ENCODE data around the gene METAP1.
A peak's percentile ranks its signal among the peaks of the same experiment; 100 is the strongest.
"Not testable (repeated sequence)": the region's sequence is repeated elsewhere in the genome, so short reads cannot be mapped to it uniquely, and the experiment has no call there.

The METAP1 gene

GRCh38 chr4:98995183-98996055 is at the start of gene METAP1:
Gene METAP1 (plus strand): TSS chr4:98995721. CDS start chr4:98995754, 33 bp downstream.
- peak; percentile 96 for DNase-seq

GRCh38 chr4:98946359-98946758 is 49.2 kb upstream of the METAP1 start:
- DNase-seq: no peak

- DNase-seq: no peak
These were observed 44.6 kb upstream of the METAP1 start for GRCh38 chr4:98950925-98951324.

- no peak for DNase-seq
These were observed 43.8 kb upstream of the METAP1 start for GRCh38 chr4:98951710-98952109.

GRCh38 chr4:98955229-98955628 is 40.3 kb upstream of the METAP1 start:
- DNase-seq: no peak

GRCh38 chr4:98958065-98958464 is 37.5 kb upstream of the METAP1 start:
- no peak for DNase-seq

- DNase-seq: no peak
These were observed 36.1 kb upstream of the METAP1 start for GRCh38 chr4:98959411-98959810.

- DNase-seq: no peak
These were observed 33.8 kb upstream of the METAP1 start for GRCh38 chr4:98961770-98962169.

GRCh38 chr4:98963538-98964433 is 31.7 kb upstream of the METAP1 start:
- no peak for DNase-seq

- DNase-seq: no peak
These were observed 28.6 kb upstream of the METAP1 start for GRCh38 chr4:98966926-98967325.

- DNase-seq: no peak
These were observed 27.7 kb upstream of the METAP1 start for GRCh38 chr4:98967786-98968329.

GRCh38 chr4:98969878-98970785 is 25.4 kb upstream of the METAP1 start:
- no peak for DNase-seq

- DNase-seq: peak; percentile 77
These were observed 18.8 kb upstream of the METAP1 start for GRCh38 chr4:98976716-98977115.

GRCh38 chr4:98977557-98977956 is 18.0 kb upstream of the METAP1 start:
- no peak for DNase-seq

GRCh38 chr4:98987720-98988119 is 7.8 kb upstream of the METAP1 start:
- DNase-seq: no peak

GRCh38 chr4:98992835-98993234 is 2.7 kb upstream of the METAP1 start:
- DNase-seq: not testable (repeated sequence)

- DNase-seq: no peak
These were observed 2.0 kb upstream of the METAP1 start for GRCh38 chr4:98993419-98994071.

- DNase-seq: no peak
These were observed 893 bp upstream of the METAP1 start for GRCh38 chr4:98994474-98995182.

- peak; percentile 40 for DNase-seq
These were observed 689 bp downstream of the METAP1 start for GRCh38 chr4:98996056-98996764.

GRCh38 chr4:98996765-98997068 is 1.2 kb downstream of the METAP1 start:
- no peak for DNase-seq

GRCh38 chr4:98997166-98997565 is 1.6 kb downstream of the METAP1 start:
- DNase-seq: no peak
